ENCODE measurements around the gene ZG16.
"Not testable (repeated sequence)": the region's sequence is repeated elsewhere in the genome, so short reads cannot be mapped to it uniquely, and the experiment has no call there.

Gene ZG16

DNA sequence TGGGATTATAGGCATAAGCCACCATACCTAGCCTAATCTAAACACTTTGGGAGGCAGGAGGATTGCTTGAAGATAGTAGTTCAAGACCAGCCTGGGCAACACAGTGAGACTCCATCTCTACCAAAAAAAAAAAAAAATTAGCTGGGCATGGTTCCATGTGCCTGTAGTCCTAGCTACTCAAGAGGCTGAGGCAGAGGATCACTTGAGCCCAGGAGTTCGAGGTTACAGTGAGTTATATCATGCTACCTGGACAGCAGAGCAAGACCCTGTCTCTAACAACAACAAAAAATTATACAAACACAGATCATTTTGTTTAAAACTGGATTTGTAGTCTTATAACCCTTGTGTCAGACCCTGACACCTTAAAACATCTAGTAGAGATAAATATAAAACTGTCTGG is 24.5 kb upstream of the ZG16 start:
- no peak for FAIRE-seq

- no peak for FAIRE-seq
Measured at GRCh38 chr16:29756654-29757053, 21.4 kb upstream of the ZG16 start.

GRCh38 chr16:29757086-29757485 is 21.0 kb upstream of the ZG16 start:
- FAIRE-seq, result not testable (repeated sequence)

- FAIRE-seq, result no peak
Measured at GRCh38 chr16:29757950-29758466, 20.0 kb upstream of the ZG16 start.

- FAIRE-seq, result no peak
Measured at GRCh38 chr16:29760567-29761279, 17.3 kb upstream of the ZG16 start.

GRCh38 chr16:29761280-29761651 is 16.8 kb upstream of the ZG16 start:
- not testable (repeated sequence) for FAIRE-seq

DNA sequence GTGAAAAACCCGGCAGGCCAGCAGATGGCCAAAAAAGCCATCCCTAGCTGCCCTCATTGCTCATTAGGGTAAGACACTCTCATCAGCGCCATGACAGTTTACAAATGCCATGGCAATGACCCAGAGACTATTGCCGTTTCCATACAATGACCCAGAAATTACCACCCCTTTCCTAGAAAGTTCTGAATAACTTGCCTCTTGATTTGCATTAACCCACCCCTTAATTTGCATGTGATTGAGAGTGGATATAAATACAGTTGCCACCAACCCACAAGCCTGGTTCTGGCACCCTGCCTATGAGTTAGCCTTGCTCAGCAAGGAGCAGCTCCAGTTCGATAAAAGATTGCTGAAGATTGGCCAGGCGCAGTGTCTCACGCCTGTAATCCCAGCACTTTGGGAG is 16.2 kb upstream of the ZG16 start:
- FAIRE-seq, result no peak

- FAIRE-seq, result no peak
Measured at GRCh38 chr16:29763326-29763725, 14.7 kb upstream of the ZG16 start.

- FAIRE-seq, result no peak
Measured at GRCh38 chr16:29765167-29766032, 12.7 kb upstream of the ZG16 start.

GRCh38 chr16:29766571-29766970 is 11.5 kb upstream of the ZG16 start:
- no peak for FAIRE-seq

GRCh38 chr16:29767062-29767461 is 11.0 kb upstream of the ZG16 start:
- no peak for FAIRE-seq

- FAIRE-seq, result no peak
Measured at GRCh38 chr16:29769507-29769906, 8.5 kb upstream of the ZG16 start.

DNA sequence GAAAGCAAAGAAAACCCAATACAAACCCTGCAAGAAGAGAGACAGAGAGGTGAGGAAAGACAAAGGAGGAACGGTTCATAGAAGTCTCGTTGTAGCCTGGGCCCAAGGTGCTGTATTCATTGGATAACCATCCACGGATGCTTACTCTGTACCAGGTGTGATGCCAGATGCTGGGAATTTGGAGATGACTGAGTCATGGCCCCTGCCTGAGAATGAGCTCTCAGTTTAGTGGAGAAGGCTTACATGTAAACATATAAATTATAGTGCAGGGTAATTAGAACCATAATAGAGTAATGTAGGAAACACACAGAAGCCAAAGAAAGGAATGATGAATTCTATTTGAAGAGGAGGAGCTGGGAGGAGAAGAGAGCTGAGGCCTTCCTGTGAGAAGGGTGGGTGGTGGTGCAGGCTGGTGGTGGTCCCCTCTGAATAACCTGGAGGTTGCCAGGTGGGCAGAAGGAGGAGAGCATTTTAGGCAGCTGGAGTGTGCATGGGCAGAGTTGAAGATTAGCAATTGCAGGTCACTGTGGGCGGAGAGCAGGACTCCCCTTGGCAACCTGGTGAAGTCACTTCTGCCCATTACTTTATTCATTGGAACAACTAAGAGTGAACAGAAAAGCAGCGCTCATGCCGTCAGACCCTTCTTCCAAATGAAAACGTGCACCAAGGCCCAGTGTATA is 7.7 kb upstream of the ZG16 start:
- no peak for FAIRE-seq

DNA sequence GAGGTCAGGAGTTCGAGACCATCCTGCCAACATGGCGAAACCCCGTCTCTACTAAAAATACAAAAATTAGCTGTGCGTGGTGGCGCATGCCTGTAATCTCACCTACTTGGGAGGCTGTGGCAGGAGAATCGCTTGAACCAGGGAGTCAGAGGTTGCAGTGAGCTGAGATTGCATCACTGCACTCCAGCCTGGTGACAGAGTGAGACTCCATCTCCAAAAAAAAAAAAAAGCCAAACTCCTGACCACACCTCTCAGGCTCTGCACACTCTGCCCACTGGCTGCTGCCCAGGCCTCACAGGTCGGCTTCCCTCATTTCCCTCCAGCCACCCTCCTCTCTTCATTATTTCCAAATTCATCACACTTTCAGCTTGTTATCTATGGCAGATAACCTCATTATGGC is 5.7 kb upstream of the ZG16 start:
- not testable (repeated sequence) for FAIRE-seq

DNA sequence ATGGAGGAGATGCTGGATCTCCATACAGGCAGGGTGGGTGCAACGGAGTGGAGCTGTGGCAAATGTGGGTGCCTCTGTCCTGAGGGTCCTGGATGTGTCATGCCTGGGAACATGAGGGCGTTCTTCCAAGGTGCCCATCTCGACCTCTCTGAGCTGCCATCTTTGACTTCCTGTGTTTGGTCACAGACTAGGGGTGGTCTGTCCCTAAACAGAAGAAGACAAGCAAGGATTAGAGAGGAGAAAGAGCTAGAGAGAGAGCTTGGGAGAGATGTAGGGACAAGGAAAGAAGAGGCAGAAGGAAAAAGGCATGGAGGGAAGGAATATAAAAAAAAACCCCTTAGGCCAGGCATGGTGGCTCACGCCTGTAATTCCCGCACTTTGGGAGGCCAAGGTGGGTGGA is 3.3 kb upstream of the ZG16 start:
- FAIRE-seq, result no peak

GRCh38 chr16:29775742-29776408 is 2.2 kb upstream of the ZG16 start:
- FAIRE-seq, result no peak

DNA sequence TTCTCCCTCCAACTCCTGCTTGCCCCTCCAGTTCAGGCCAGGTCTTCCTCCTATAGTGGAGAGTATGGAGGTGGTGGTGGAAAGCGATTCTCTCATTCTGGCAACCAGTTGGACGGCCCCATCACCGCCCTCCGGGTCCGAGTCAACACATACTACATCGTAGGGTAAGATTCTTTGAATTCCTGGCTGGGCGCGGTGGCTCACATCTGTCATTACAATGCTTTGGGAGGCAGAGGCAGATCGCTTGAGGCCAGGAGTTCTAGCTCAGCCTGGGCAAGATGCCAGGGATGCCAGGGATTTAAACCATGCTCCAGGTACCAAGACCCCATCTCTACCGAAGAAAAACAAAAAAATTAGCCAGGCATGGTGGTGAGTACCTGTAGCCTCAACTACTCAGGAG is 1.4 kb downstream of the ZG16 start:
- FAIRE-seq, result no peak

- not testable (repeated sequence) for FAIRE-seq
Measured at GRCh38 chr16:29783094-29783953, 5.3 kb downstream of the ZG16 start.

- FAIRE-seq, result no peak
Measured at GRCh38 chr16:29784157-29784556, 6.1 kb downstream of the ZG16 start.

GRCh38 chr16:29784901-29785500 is 6.9 kb downstream of the ZG16 start:
- no peak for FAIRE-seq

DNA sequence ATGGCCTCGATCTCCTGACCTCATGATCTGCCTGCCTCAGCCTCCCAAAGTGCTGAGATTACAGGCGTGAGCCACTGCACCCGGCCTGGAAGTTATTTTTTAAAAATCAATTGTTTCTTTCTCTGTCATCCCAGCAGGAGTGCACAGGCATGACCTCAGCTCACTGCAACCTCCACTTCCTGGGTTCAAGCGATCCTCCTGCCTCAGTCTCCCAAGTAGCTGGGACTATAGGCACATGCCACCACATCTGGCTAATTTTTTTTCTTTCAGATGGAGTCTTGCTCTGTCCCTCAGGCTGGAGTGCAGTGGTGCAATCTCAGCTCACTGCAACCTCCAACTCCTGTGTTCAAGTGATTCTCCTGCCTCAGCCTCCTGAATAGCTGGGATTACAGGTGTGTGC is 9.1 kb downstream of the ZG16 start:
- not testable (repeated sequence) for FAIRE-seq

Measured in endometrium (tissue), 2 donors.